HepG2 (cell line): ENCODE results near the gene POLR1H. TPM values are rescaled to one million over a fixed set of nuclear protein-coding genes. Genes with fewer than 3 reads are reported as not detected.
A peak's percentile ranks its signal among the peaks of the same experiment; 100 is the strongest.

Experiments
- ATAD3A ChIP-seq: sonication (generic); formaldehyde crosslinking; IDR thresholded peaks from 2 replicates; pipeline ENCODE4 v1.4.0; 2020; ENCODE audit warnings: missing genetic modification reagents
- ATF7 ChIP-seq, 2 experiments: fragments of 450-650 bp in 1 of 2; sonication (generic) in 1 of 2; formaldehyde crosslinking in 1 of 2; IDR thresholded peaks; 2 replicates each; pipeline versions ENCODE4 v1.4.0 to v1.6.1; 2016 to 2020; ENCODE audit warnings: antibody characterized with exemption in 1 of 2, mild to moderate bottlenecking in 1 of 2, missing genetic modification reagents in 1 of 2
- ATM ChIP-seq: fragments of 450-650 bp; IDR thresholded peaks from 2 replicates; pipeline ENCODE4 v1.7.1; 2017; ENCODE audit warnings: mild to moderate bottlenecking, borderline replicate concordance
- CBX1 ChIP-seq: IDR thresholded peaks from one replicate; pipeline ENCODE4 v1.6.1; 2016; ENCODE audit warnings: antibody characterized with exemption, low read depth
- CENPBD1 ChIP-seq: sonication (generic); formaldehyde crosslinking; IDR thresholded peaks from 2 replicates; pipeline ENCODE4 v1.8.0; 2022; ENCODE audit warnings: missing genetic modification reagents, low read depth, mild to moderate bottlenecking, borderline replicate concordance
- JUN ChIP-seq: sonication (generic); formaldehyde crosslinking; IDR thresholded peaks from 2 replicates; pipeline ENCODE4 v1.4.0; 2020; ENCODE audit warnings: mild to moderate bottlenecking, missing genetic modification reagents
- KLF6 ChIP-seq: IDR thresholded peaks from 2 replicates; pipeline ENCODE4 v1.8.0; 2016; ENCODE audit warnings: missing biosample characterization, missing genetic modification reagents
- NFKB2 ChIP-seq: sonication (generic); formaldehyde crosslinking; IDR thresholded peaks from 2 replicates; pipeline ENCODE4 v1.4.0; 2020; ENCODE audit warnings: missing genetic modification reagents, borderline replicate concordance
- RBFOX2 ChIP-seq: fragments of 200-400 bp; formaldehyde crosslinking; IDR thresholded peaks from 2 replicates; pipeline ENCODE4 v1.6.1; 2017; ENCODE audit warnings: low read depth, mild to moderate bottlenecking, low read length
- SALL1 ChIP-seq: sonication (generic); formaldehyde crosslinking; IDR thresholded peaks from 2 replicates; pipeline ENCODE4 v1.8.0; 2022; ENCODE audit warnings: mild to moderate bottlenecking, missing genetic modification reagents
- TAF1 ChIP-seq: sonication (generic); formaldehyde crosslinking; IDR thresholded peaks from 2 replicates; pipeline ENCODE4 v1.4.0; 2020; ENCODE audit warnings: missing genetic modification reagents
- XRCC5 ChIP-seq: fragments of 200-400 bp; formaldehyde crosslinking; optimal IDR thresholded peaks from 2 replicates; pipeline ENCODE3; 2017; ENCODE audit warnings: mild to moderate bottlenecking, low read length
- ZNF253 ChIP-seq: sonication (generic); formaldehyde crosslinking; IDR thresholded peaks from 2 replicates; pipeline ENCODE4 v1.8.0; 2022; ENCODE audit warnings: mild to moderate bottlenecking, missing genetic modification reagents, borderline replicate concordance
- ZNF281 ChIP-seq: sonication (generic); formaldehyde crosslinking; IDR thresholded peaks from 2 replicates; pipeline ENCODE4 v1.4.0; 2020; ENCODE audit warnings: missing genetic modification reagents, borderline replicate concordance
- ZNF607 ChIP-seq: sonication (generic); formaldehyde crosslinking; IDR thresholded peaks from 2 replicates; pipeline ENCODE4 v1.5.1; 2020; ENCODE audit warnings: missing genetic modification reagents, mild to moderate bottlenecking, borderline replicate concordance
- ZNF800 ChIP-seq: sonication (generic); formaldehyde crosslinking; IDR thresholded peaks from 2 replicates; pipeline ENCODE4 v1.4.0; 2020; ENCODE audit warnings: missing genetic modification reagents
- polyA plus RNA-seq, 8 experiments: library from polyadenylated mRNA; depleted of rRNA in 3 of 8; stranded (reverse) in 7 of 8; unstranded in 1 of 8; fragments of >200 nt; fragmentation: Illumina TruSeq in 4 of 8; extraction: Trizol in 4 of 8; gene quantifications; 2 replicates each; pipeline versions ENCODE4 v1.2.1 to v1.2.3, GENCODE V29; 2011 to 2016; ENCODE audit warnings: low read depth in 4 of 8, missing spikeins in 1 of 8, mixed read lengths in 1 of 8; ENCODE audit not compliant: insufficient read depth in 1 of 8
- total RNA-seq, 5 experiments: library from RNA; depleted of rRNA; stranded (reverse); fragments of >200 nt; fragmentation: Illumina TruSeq; extraction: Trizol; gene quantifications; 2 replicates each; pipeline ENCODE4 v1.2.3, GENCODE V29; 2016; ENCODE audit warnings: low read depth in 1 of 5
- TF ChIP-seq, protein P1 (sequence below): sonication (generic); formaldehyde crosslinking; IDR thresholded peaks from 2 replicates; pipeline ENCODE4 v1.4.0; 2020; ENCODE audit warnings: missing genetic modification reagents, mild to moderate bottlenecking, borderline replicate concordance
- TF ChIP-seq, protein P2 (sequence below): sonication (generic); formaldehyde crosslinking; IDR thresholded peaks from 2 replicates; pipeline ENCODE4 v1.5.0; 2020; ENCODE audit warnings: missing genetic modification reagents
- TF ChIP-seq, protein P3 (sequence below): IDR thresholded peaks from 2 replicates; pipeline ENCODE4 v1.6.1; 2016; ENCODE audit warnings: missing biosample characterization, missing genetic modification reagents, low read depth

Gene POLR1H
- total and polyA plus RNA-seq, 2 of the 13 experiments (the other 11 are each of a cell fraction or from before 2014, with no cell fraction given) = 61.4 to 79.8 TPM

GRCh38 chr6:30101444-30102413 lies 40.7 kb downstream of the POLR1H start (continued):
- TF ChIP-seq TAF1 (CRISPR knock-in tag) (peak; percentile 91; the same call in 1 of the 2 replicates), KLF6 (CRISPR knock-in tag) (peak; percentile 55; the same call in 1 of the 2 replicates), NFKB2 (CRISPR knock-in tag) (peak; percentile 68; the same call in 1 of the 2 replicates), SALL1 (CRISPR knock-in tag) (peak; percentile 97), ZNF607 (CRISPR knock-in tag) (peak; percentile 67; the same call in 1 of the 2 replicates), ZNF281 (CRISPR knock-in tag) (no peak), ATM (no peak), ATF7 (IDR thresholded peaks at IDR 0.05) (no peak), ATF7 (CRISPR knock-in tag; IDR thresholded peaks at IDR 0.05) (no peak), CBX1 (peak; percentile 52), CENPBD1 (CRISPR knock-in tag) (no peak), ATAD3A (no peak), ZNF800 (no peak; the same call in none of the 2 replicates), ZNF253 (CRISPR knock-in tag) (no peak), JUN (0 out of 2 replicates have a peak, but pooled peaks have one; percentile 27), RBFOX2 (peak; percentile 86), XRCC5 (peak; percentile 92)
- TF ChIP-seq, protein P1, sequence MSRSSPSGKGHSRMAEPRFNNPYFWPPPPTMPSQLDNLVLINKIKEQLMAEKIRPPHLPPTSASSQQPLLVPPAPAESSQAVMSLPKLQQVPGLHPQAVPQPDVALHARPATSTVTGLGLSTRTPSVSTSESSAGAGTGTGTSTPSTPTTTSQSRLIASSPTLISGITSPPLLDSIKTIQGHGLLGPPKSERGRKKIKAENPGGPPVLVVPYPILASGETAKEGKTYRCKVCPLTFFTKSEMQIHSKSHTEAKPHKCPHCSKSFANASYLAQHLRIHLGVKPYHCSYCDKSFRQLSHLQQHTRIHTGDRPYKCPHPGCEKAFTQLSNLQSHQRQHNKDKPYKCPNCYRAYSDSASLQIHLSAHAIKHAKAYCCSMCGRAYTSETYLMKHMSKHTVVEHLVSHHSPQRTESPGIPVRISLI (CRISPR knock-in tag) = peak; percentile 8; the same call in 1 of the 2 replicates
- TF ChIP-seq, protein P2, sequence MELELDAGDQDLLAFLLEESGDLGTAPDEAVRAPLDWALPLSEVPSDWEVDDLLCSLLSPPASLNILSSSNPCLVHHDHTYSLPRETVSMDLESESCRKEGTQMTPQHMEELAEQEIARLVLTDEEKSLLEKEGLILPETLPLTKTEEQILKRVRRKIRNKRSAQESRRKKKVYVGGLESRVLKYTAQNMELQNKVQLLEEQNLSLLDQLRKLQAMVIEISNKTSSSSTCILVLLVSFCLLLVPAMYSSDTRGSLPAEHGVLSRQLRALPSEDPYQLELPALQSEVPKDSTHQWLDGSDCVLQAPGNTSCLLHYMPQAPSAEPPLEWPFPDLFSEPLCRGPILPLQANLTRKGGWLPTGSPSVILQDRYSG (CRISPR knock-in tag) = no peak
- TF ChIP-seq, protein P3, sequence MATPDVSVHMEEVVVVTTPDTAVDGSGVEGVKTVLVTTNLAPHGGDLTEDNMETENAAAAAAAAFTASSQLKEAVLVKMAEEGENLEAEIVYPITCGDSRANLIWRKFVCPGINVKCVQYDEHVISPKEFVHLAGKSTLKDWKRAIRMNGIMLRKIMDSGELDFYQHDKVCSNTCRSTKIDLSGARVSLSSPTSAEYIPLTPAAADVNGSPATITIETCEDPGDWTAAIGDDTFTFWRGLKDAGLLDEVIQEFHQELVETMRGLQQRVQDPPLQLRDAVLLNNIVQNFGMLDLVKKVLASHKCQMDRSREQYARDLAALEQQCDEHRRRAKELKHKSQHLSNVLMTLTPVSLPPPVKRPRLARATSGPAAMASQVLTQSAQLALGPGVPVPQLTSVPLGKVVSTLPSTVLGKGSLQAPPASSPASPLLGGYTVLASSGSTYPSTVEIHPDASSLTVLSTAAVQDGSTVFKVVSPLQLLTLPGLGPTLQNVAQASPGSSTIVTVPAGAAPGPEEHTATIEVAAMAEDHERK = no peak
